HG03571 (cell line): Measurements from ENCODE around the gene EDC3.
"Not testable (repeated sequence)": the region's sequence is repeated elsewhere in the genome, so short reads cannot be mapped to it uniquely, and the experiment has no call there.

Source experiments
- ATAC-seq: cut with Tn5 transposase; IDR thresholded peaks from one replicate; pipeline ENCODE4 v1.9.1; 2021; ENCODE audit not compliant: unreplicated experiment

Gene EDC3

DNA sequence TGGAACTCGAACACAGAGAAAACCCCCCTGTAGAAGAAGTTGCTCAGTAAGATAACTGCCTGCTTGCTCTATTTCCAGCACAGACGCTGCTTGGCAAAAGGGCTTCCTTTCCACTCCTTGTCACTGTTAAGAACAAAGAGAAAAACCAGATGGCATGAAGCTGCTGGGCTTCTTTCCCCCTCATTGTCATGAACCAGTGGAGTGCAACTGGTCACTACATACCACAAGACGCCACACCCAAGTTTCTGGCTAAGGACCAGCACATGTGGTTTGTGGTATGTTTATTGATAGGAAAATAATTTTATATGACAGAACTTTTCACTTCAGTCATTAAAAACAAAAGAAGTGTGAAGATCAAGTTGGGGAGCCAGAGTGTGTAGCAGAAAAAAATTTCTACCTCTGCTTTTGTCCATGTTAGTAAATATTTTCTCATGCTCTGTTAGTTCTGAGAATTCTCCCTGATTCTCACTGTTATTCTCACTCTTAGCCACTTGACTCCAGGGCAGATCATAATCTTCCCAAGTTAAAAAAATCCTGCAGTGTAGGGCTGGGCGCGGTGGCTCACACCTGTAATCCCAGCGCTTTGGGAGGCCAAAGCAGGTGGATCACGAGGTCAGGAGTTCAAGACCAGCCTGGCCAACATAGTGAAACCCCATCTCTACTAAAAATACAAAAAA lies 42.3 kb downstream of the EDC3 start:
- ATAC-seq = no peak

DNA sequence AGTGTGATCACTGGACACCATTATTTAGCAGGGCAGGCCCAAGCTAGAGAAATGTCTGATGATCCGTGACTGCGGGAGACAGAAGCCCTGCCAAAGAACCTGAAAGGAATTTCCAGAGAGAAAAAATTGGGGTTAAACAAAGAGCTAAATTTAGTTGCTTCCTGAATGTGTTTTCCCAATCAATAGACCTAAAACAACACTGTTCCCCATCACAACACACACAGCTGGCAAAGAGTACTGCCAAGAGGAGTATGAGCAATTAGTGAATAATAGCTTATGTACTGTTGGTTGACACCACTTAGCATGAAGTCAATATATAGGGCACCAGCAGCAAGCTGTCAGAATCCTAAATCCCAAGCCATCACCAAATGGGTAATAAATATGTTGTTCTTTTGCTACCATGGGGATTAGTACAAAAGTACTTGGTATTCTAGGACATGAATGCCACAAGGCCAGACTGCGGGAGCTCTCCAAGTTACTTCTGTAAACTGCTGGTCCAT lies 44.5 kb downstream of the EDC3 start:
- no peak for ATAC-seq

DNA sequence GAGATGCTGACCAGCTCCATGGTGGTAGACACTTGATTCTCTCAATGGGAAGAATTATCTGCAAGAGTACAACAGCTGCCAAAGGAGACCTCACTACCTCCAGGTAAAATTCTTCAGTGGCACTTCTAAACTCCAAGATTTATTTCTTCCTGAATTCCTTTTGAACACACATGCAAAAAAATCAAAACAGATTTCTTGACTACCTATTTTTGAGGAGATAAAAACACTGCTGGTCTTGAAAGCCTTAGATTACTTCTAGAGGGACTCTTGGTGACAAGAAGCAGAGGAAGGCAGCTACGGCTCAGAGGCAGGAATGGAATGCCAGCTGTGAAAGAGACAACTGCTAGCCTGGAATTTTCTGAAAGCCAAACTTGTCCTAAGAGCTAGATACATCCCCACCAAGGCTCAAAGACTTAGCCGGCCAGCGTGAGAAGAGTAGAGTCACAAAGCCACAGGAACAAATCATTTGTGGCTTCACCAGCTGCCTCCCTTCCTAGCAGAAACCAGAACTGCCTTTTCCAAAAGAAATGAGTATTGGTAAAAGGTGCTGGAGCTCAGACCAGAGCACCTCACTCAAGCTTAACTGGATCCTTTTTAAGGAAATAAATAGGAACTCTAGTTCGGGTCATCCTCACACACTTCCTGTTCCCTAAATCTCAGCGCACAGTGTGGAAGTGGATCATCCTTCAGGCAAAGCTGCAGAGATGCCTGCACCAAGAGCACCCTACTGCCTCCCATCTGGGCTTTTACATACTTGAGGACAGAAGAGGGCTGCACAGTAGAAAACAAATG lies 47.6 kb downstream of the EDC3 start:
- no peak for ATAC-seq

DNA sequence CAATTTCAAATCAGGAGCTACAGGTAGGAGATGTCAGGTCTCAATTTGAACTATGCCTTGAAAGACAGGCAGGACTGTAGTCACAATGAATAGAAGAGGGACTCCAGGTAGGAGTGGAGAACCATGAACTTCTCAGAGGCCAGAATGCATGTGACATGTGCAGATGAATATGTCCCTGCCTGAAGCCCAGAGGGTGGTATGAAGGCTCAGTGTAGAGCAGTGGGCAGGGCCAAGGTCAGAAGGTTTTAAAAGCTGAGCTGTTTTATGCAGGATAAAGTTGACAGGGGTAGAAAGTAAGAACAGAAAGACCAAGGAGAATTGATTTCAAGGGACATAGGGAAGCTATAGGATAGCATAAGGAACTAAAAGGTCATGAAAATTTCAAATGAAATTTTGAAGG lies 49.3 kb downstream of the EDC3 start:
- no peak for ATAC-seq

DNA sequence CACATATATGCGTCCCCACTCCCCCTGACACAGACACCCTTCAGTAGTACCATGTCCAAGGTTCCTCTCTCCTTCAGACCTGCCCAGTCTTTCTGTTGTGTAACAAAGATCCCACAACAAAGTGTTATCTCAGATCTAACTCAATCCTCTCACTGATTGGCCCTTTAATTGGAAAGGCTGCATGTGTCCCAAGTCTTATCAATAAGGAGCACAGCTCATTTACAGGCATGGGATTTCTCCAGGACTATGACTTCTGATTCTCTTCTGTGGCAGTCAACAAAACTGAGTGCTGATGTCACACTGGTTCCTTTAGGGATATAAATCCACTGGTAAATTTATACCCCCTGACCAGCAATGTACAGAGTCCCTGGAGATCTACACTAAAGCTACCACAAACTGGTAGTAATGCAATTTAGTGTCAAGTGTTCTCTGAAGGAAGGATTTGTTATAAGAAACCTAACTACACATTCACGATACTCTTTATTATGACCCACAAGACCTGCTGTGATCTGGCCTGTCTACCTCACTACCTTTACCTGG lies 52.1 kb downstream of the EDC3 start:
- ATAC-seq = no peak

DNA sequence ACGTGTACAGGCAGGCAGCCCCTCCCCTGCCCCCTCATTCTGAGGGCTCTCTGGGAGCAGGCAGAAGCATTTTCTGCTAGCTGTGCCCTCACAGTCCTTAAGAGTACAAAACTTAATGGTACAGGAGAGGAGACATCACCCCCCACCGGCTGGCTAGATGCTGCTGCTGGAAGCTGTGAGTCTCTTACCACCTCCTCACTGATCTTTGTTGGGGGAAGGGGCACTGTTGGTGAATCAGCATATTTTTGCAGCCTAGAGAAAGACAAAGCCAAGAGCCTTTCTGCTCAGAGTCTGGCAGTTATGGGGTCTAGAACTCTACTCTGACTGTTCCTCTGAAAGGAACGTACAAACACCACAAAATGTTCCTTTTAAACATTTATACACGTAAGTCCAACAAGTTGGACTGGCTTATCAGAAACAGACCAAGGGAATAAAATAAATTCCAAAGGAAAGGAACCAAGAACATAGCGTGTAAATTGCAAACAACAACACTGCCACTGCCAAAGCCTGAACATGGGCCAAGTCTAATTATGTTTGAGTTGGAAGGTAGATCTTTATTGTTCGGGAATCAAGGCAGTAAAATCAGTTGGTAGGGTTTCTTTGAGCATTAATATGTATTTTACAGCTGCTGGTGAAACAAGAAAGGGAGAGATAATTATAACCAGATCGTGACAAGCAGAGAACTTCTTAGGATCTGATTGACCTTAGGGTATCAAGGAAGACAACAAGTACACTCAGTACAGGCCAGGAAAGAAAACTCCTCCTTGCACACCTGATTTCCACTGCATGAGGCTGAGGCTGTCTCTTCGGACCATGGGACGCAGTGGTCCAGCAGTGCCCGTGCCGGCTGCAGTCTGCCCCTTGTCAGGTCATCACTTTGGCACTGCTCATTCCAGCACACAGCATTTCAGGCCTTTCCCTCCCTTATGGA lies 52.8 kb downstream of the EDC3 start:
- ATAC-seq = no peak

DNA sequence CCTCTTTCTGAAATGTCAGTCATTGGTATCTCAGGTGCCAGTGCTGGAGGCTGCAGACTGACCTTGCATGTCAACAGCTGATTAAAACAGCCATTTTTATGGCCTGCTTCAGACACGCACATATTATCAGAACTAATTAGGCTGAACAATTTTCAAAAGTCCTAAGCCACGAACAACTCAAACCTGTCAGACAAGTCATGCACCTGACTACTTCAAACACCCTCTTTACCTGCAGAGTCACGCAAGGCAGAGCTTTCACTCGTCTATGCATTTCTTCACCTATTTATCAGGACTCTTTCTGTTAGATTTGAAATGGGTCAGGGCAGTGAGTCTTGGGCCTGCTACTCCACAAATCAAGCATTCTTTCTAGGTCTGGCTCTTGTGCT lies 53.5 kb downstream of the EDC3 start:
- no peak for ATAC-seq

DNA sequence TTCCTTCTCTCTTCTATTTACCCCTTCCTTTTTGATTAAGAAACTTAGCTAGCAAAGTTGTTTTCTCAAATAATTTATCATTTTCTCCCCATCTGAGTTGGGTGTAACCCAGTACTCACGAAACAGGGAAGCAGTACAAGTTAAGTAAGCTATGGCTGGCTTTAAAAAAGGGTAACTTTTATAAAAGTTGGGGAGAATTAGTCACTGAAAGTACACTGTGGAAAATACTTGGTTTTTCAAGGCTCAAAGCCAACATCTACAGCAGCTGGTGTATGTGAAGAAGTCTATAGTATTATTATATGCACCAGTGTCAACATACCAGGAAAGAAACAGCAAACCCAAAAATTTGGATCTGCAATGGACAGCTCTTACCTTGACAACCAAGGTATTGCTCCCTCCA lies 54.7 kb downstream of the EDC3 start:
- ATAC-seq = no peak

DNA sequence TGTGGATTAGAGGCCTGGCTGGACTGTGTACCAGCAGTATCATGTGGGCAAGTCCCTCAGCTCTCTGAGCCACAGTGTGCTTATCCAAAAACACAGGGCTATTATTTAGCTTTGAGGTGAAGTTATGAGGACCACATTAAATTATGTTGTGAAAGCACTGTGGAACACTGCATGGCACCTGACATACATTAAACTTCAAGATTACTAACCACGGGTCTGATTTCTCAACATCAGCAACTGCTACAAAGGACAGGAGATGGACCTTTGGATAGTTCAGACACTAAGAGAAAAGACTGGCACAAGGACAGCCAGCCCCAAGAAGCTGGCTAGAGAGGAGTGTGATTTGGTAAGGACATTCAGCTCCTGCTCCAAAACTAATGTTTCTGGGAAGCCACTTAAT lies 58.8 kb downstream of the EDC3 start:
- ATAC-seq = no peak

DNA sequence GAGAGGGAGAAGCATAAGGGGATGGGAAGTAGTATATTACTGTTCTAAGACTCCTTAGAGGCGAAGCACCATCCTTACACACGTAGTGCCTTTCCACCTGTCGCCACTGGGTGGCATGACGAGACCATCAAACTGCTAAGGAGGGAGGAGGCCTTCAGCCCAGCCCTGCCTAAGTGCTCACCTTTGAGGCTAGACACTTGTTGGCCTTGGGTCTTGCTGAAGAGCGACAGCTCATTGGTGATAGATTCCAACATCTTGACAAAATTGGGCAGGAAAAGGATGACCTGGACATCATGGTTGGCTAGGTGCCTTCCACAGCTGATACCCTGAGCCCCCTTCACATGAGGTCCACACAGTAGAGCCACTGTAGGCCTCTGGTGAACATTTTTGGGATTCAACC lies 60.6 kb downstream of the EDC3 start:
- no peak for ATAC-seq

DNA sequence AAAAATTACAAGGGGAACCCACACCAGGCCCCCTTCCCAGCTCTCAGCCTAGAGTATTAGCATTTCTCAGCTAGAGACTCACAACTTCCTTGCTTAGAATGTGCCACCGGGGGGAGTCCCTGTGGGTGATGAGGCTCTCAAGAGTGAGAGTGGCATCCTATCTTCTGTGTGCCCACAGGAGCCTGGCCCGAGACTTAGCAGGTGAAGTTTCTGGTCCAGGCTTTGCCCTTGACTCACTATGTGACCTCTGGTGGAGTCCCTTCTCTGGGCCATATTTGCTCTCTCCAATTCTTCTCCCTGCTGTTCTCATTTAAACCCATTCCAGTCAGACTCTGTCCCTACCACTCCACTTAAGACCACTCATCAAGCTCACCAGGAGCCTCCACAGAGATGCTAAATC lies 62.0 kb downstream of the EDC3 start:
- ATAC-seq = no peak

DNA sequence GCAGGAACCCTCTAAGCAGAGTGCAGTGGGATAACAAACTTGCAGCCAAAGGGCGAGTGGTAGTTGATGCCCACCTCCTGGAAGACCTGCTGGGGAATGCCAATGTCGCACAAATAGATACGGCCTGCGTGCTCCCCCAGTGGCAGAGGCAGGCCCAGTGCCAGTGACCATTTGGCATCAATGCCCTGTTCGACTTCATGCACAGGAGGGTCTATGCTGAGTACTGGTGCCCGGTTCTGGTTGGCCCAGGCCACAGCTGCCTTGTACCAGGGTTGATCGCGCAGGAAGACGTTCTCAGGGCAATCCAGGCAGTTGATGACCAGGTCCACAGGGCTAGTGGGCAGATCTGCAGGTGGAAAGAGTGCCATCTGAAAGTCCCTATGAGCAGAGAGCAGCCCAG lies 63.2 kb downstream of the EDC3 start:
- no peak for ATAC-seq

DNA sequence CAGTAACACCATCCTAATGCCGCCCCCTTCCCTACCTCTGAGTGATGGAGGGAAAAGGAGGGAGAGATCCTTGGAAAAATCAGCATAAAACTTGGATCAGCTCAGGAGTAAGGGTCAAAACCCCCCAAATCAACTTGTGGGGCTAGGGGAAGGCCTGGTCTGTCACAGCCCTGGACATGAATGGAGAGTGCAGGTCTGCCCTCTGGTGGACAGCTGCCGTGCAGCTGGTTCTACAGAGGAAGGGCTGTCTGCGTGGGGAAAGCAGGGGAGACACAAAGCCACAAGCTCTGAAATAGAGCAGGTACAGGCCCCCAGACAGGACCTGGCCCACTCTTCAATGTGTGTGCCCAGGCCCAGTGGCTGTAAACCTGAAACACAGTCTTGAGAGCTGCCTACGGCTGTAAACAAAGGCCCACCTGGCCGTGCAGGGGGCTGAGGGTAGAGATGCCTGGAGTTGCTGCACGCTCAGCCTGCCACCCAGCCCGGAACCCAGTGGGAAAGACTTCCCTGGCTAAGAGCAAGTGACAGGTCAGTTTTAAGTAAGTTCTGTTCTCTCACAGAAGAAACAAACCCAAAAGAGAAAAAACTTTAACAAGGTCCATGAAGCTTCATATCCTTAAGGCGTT lies 63.8 kb downstream of the EDC3 start:
- ATAC-seq = no peak

DNA sequence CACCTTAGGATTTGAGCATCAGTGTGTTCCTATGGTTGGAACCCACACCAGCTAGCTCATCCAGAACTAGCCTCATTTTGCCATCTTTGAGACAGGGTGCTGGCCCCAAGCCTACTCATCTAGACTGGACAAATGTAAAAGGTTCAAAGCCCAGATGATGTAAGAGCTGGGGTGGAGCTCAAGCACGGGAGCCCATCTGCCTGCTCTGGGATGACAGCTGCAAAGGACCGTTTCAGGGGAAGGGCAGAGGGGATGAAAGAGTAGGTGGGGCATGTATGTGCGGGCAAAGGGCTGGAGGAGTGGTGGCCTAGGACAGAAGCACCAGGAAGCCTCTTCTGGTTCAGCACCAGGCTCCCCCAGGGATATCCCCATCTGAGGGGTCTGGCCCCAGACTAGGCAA lies 64.4 kb downstream of the EDC3 start:
- no peak for ATAC-seq

DNA sequence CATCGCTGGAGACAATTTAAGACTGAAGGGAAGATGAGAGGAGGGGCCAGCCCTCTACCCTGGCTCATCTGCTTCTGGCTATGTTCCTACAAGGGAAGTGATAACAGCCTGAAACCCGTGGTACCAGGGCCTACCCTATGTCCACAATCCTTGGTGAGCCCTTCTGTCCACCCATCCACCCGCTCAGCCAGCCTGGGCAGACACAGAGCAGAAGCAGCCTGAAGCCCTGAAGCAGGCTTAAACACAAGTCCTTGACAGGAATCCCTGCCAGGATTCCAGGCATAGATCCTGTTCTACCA lies 64.8 kb downstream of the EDC3 start:
- ATAC-seq = no peak

DNA sequence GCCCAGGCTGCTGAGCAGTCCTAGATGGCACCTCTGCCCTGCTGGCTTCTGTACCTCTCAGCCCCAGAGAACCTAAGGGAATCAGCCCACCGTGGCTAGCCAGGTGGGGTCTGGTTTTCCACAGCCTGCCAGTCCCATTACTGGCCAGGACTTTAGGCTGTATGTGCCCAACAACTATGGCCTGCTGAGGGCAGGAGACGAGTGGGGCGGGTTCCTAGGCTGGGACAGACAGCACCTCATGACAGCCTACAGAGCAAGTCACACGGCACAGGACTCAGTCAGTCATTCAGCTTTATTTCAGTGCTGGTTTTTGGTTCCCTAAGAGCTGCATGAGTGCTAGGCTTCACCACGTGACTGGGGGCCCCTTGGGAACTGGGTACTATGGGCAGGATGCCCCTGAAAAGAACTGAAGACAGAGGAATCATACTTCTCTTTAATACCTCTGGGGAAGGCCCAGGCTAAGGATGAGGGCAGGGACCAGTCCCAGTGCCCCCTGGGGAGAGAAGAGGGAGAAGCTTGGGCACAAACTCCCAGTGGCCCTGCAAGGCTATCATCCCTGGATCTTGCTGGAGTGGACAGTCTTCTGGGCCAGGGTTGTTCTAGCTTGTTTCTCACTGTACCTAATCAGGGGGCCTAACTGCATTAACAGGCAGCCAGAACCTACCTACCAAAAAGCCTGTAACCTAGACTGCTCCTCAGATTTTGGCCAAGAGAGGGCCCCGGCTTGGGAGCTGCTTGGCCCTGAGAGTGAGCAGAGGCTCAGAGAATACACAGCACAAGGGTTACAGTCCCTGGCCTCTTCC lies 65.3 kb downstream of the EDC3 start:
- no peak for ATAC-seq

DNA sequence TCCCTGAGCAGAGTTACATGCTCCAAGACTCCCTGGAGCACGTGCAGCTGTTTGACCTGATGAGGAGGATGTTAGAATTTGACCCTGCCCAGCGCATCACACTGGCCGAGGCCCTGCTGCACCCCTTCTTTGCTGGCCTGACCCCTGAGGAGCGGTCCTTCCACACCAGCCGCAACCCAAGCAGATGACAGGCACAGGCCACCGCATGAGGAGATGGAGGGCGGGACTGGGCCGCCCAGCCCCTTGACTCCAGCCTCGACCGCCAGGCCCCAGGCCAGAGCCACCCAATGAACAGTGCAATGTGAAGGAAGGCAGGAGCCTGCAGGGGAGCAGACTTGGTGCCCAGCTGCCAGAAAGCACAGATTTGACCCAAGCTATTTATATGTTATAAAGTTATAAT lies 66.1 kb downstream of the EDC3 start:
- not testable (repeated sequence) for ATAC-seq

DNA sequence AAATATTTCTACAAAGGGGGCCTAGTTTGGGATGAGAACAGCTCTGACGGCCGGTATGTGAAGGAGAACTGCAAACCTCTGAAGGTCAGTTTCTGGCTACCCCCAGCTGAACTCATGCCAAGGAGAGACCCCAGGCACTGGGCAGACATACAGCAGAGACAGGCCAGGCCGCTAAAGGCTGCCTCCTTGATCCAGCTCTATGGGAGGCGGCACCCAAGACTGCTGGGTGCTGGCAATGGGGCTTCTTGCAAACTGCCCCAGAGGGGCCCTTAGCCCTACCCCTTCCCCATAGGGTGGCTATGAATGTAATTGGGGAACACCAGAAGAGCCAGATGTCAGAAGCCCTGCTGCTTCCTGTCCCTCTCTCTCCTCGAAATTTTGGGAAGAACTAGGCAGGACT lies 66.9 kb downstream of the EDC3 start:
- ATAC-seq = no peak

DNA sequence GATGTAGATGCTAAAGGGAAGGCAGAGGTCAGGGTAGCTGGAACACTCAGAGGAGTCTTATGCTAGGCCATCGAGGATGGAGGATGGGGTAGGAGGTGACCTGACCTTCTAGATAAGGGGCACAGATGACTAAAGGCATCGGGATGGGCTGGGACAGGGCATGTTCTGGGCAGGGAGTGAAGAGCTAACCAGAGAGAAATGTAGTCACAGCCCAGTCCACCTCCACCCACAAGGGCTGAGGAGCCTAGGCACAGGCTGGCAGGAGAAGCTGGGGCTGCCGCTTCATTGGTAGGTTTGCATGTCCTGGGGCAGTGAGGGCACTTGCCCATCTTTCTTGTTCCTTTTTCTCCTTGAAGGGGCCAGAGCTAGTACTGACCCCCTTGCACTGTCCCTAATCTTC lies 67.6 kb downstream of the EDC3 start:
- ATAC-seq = no peak

DNA sequence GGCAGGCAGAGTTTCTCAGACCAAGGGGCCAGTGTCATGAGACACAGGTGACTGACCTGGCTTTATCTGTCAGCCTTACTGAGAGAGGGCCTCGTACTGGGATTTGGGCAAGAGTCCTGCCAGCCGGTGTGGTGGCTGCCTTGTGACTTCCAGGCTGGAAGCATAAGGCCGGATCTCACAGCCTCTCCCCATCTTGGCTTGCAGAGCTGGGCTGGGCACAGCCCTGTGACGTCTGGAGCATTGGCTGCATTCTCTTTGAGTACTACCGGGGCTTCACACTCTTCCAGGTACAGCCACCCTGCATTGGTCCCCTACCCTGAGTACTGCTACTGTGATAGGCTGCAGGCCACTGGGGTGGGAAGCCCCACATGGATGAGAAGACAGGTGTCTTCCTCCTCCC lies 68.1 kb downstream of the EDC3 start:
- ATAC-seq = no peak
